Nucleus accumbens (tissue), 56 donors: Measurements from ENCODE around the gene ATP2B2.

Experiments
- DNase-seq, 56 donors: peaks; one replicate each; lab custom pipeline; 2025; lab: John Stamatoyannopoulos, UW

Gene ATP2B2

GRCh38 chr3:10435850-10436249 is 69.5 kb downstream of the ATP2B2 start:
- DNase-seq = no peak

GRCh38 chr3:10434938-10435336 is 70.4 kb downstream of the ATP2B2 start:
- DNase-seq = no peak

GRCh38 chr3:10434144-10434937 is 71.0 kb downstream of the ATP2B2 start:
- DNase-seq = no peak

GRCh38 chr3:10432931-10433330 is 72.5 kb downstream of the ATP2B2 start:
- DNase-seq = no peak

- DNase-seq = no peak
Measured at GRCh38 chr3:10432156-10432845, 73.1 kb downstream of the ATP2B2 start.

GRCh38 chr3:10430805-10431204 is 74.6 kb downstream of the ATP2B2 start:
- no peak for DNase-seq

GRCh38 chr3:10428406-10429091 is 76.8 kb downstream of the ATP2B2 start:
- DNase-seq = no peak

- no peak for DNase-seq
Measured at GRCh38 chr3:10426346-10427220, 78.8 kb downstream of the ATP2B2 start.

- DNase-seq = no peak
Measured at GRCh38 chr3:10423171-10423882, 82.1 kb downstream of the ATP2B2 start.

GRCh38 chr3:10421996-10422395 is 83.4 kb downstream of the ATP2B2 start:
- no peak for DNase-seq

- no peak for DNase-seq
Measured at GRCh38 chr3:10420745-10421475, 84.5 kb downstream of the ATP2B2 start.

GRCh38 chr3:10419637-10420232 is 85.7 kb downstream of the ATP2B2 start:
- DNase-seq = peak in 4 of 56 donors; percentile 8 to 18 (median 11)

GRCh38 chr3:10417847-10418246 is 87.5 kb downstream of the ATP2B2 start:
- DNase-seq = no peak

GRCh38 chr3:10416730-10417300 is 88.6 kb downstream of the ATP2B2 start:
- no peak for DNase-seq

GRCh38 chr3:10413041-10413440 is 92.3 kb downstream of the ATP2B2 start:
- no peak for DNase-seq

GRCh38 chr3:10411598-10412332 is 93.6 kb downstream of the ATP2B2 start:
- no peak for DNase-seq

- no peak for DNase-seq
Measured at GRCh38 chr3:10410383-10411002, 94.9 kb downstream of the ATP2B2 start.
